Upper lobe of right lung (tissue), 1 donor: ENCODE results near the gene ZNF787. TPM values are rescaled to one million over a fixed set of nuclear protein-coding genes. Genes with fewer than 3 reads are reported as not detected.
A peak's percentile ranks its signal among the peaks of the same experiment; 100 is the strongest.

ENCODE experiments used
- ATAC-seq: fragments of 200-7000 bp; cut with Tn5 transposase; one replicate; pipeline ENCODE4 v1.9.1; 2020; ENCODE audit warnings: mild to moderate bottlenecking, moderate library complexity
- DNase-seq: peaks from one replicate; pipeline ENCODE4 v3.0.0-alpha.2; 2020
- H3K27ac ChIP-seq: fragments of 200-600 bp; one replicate; pipeline ENCODE4 v1.8.0; 2022
- H3K27me3 ChIP-seq: fragments of 200-600 bp; one replicate; pipeline ENCODE4 v1.8.0; 2022; ENCODE audit warnings: mild to moderate bottlenecking
- H3K36me3 ChIP-seq: fragments of 200-600 bp; one replicate; pipeline ENCODE4 v1.8.0; 2022
- H3K4me1 ChIP-seq: fragments of 200-600 bp; one replicate; pipeline ENCODE4 v1.8.0; 2022
- H3K4me3 ChIP-seq: fragments of 200-600 bp; one replicate; pipeline ENCODE4 v1.8.0; 2022; ENCODE audit warnings: mild to moderate bottlenecking
- H3K9me3 ChIP-seq: fragments of 200-600 bp; one replicate; pipeline ENCODE4 v1.8.0; 2022
- CTCF ChIP-seq: fragments of 200-600 bp; IDR thresholded peaks from one replicate; pipeline ENCODE4 v1.8.0; 2022; ENCODE audit warnings: antibody characterized with exemption
- intact Hi-C: fragments of 100-400 bp; cut with DNase I; formaldehyde crosslinking; loops from one replicate; pipeline ENCODE4 v1.11.0; 2022
- total RNA-seq: library from RNA; stranded (reverse); fragmentation: NEBNext Ultra II Directional; extraction: Animal tissue kit (Norgen Biotek cat#: 25700); gene quantifications from one replicate; pipeline ENCODE4 v1.2.1, GENCODE V29; 2021
- donor health status: DM: no; HTN: yes; CAD: no; lungs with severe emphysema.

ZNF787 gene
- total RNA-seq, 1 donor from 2014 or later: 40.7 TPM

- H3K36me3 ChIP-seq: peaks cover 7% of the 10 kb centered on the region
- intact Hi-C loops: no loop called here
- H3K4me3 ChIP-seq: no peak overlapping the region
- H3K4me1 ChIP-seq: peaks cover 9% of the 10 kb centered on the region
- no peak for TF ChIP-seq CTCF
- H3K27me3 ChIP-seq: no peaks in the 10 kb centered on the region
- H3K27ac ChIP-seq: no peak overlapping the region
- no peak for DNase-seq
- ATAC-seq: no peak
- H3K9me3 ChIP-seq: no peaks in the 10 kb centered on the region
Measured at GRCh38 chr19:56086671-56087430, 34.2 kb downstream of the ZNF787 start.

- TF ChIP-seq CTCF: no peak
- ATAC-seq: no peak
Measured at GRCh38 chr19:56085571-56086275, 35.4 kb downstream of the ZNF787 start.

GRCh38 chr19:56084835-56085536 lies 36.1 kb downstream of the ZNF787 start:
- intact Hi-C loops: no loop called here
- no peak overlapping the region for H3K27ac ChIP-seq
- no peak for ATAC-seq
- no peaks in the 10 kb centered on the region for H3K27me3 ChIP-seq
- peaks cover 7% of the 10 kb centered on the region for H3K36me3 ChIP-seq
- peaks cover 7% of the 10 kb centered on the region for H3K4me1 ChIP-seq
- no peak for TF ChIP-seq CTCF
- no peaks in the 10 kb centered on the region for H3K9me3 ChIP-seq
- H3K4me3 ChIP-seq: no peak overlapping the region
- peak; percentile 61 for DNase-seq

More at GRCh38 chr19:56085571-56086275, 35.4 kb downstream of the ZNF787 start:
- no peak overlapping the region for H3K4me3 ChIP-seq
- peaks cover 7% of the 10 kb centered on the region for H3K36me3 ChIP-seq
- DNase-seq: peak; percentile 44
- H3K4me1 ChIP-seq: peaks cover 9% of the 10 kb centered on the region
- no peak overlapping the region for H3K27ac ChIP-seq
- intact Hi-C loops: no loop called here
- no peaks in the 10 kb centered on the region for H3K27me3 ChIP-seq
- no peaks in the 10 kb centered on the region for H3K9me3 ChIP-seq

- Histone ChIP-seq H3K27me3 (no peaks in the 10 kb centered on the region), H3K36me3 (peaks cover 2% of the 10 kb centered on the region), H3K4me3 (no peak overlapping the region), H3K27ac (no peak overlapping the region), H3K4me1 (peaks cover 7% of the 10 kb centered on the region), H3K9me3 (no peaks in the 10 kb centered on the region)
- no peak for TF ChIP-seq CTCF
- intact Hi-C loops: no loop called here
- no peak for DNase-seq
- no peak for ATAC-seq
Measured at GRCh38 chr19:56083668-56084067, 37.4 kb downstream of the ZNF787 start.

- peak; percentile 52 for TF ChIP-seq CTCF
- peak; percentile 90 for DNase-seq
- Histone ChIP-seq H3K27me3 (no peaks in the 10 kb centered on the region), H3K36me3 (no peaks in the 10 kb centered on the region), H3K9me3 (no peaks in the 10 kb centered on the region), H3K4me1 (peaks cover 7% of the 10 kb centered on the region), H3K27ac (peak overlapping the region; percentile 51), H3K4me3 (peak overlapping the region; percentile 50)
- peak; percentile 91 for ATAC-seq
- intact Hi-C loops: no loop called here
Measured at GRCh38 chr19:56080669-56081401, 40.3 kb downstream of the ZNF787 start.
